Ramos (cell line): ENCODE results near the gene CFAP46.
"Not testable (repeated sequence)": the region's sequence is repeated elsewhere in the genome, so short reads cannot be mapped to it uniquely, and the experiment has no call there.

ENCODE experiments used
- in situ Hi-C: fragments of 300-500 bp; cut with MboI; formaldehyde crosslinking; loops from one replicate; pipeline ENCODE4 v1.14.3; 2022; ENCODE audit warnings: low sequenced_read_pairs; ENCODE audit not compliant: unreplicated experiment

CFAP46 gene

GRCh38 chr10:132802694-132803320 is 139.6 kb downstream of the CFAP46 start:
- in situ Hi-C loops: no loop called here

- in situ Hi-C loops: no loop called here
Observed at GRCh38 chr10:132802048-132802447, 140.3 kb downstream of the CFAP46 start.

GRCh38 chr10:132799865-132800264 is 142.5 kb downstream of the CFAP46 start:
- in situ Hi-C loops: no loop called here

GRCh38 chr10:132798876-132799275 is 143.5 kb downstream of the CFAP46 start:
- in situ Hi-C loops: no loop called here

- in situ Hi-C loops: no loop called here
Observed at GRCh38 chr10:132798403-132798802, 144.0 kb downstream of the CFAP46 start.

GRCh38 chr10:132797986-132798385 is 144.4 kb downstream of the CFAP46 start:
- in situ Hi-C loops: not testable (repeated sequence)

- in situ Hi-C loops: no loop called here
Observed at GRCh38 chr10:132796846-132797245, 145.5 kb downstream of the CFAP46 start.

GRCh38 chr10:132793871-132794849 is 148.2 kb downstream of the CFAP46 start:
- in situ Hi-C loops: no loop called here

GRCh38 chr10:132793213-132793612 is 149.2 kb downstream of the CFAP46 start:
- in situ Hi-C loops: no loop called here

GRCh38 chr10:132792796-132793195 is 149.6 kb downstream of the CFAP46 start:
- in situ Hi-C loops: no loop called here

- in situ Hi-C loops: not testable (repeated sequence)
Observed at GRCh38 chr10:132792099-132792498, 150.3 kb downstream of the CFAP46 start.

GRCh38 chr10:132790934-132791829 is 151.2 kb downstream of the CFAP46 start:
- in situ Hi-C loops: no loop called here

GRCh38 chr10:132790470-132790869 is 151.9 kb downstream of the CFAP46 start:
- in situ Hi-C loops: no loop called here

GRCh38 chr10:132789659-132790148 is 152.7 kb downstream of the CFAP46 start:
- in situ Hi-C loops: no loop called here

GRCh38 chr10:132788831-132789219 is 153.5 kb downstream of the CFAP46 start:
- in situ Hi-C loops: no loop called here

GRCh38 chr10:132788180-132788830 is 154.1 kb downstream of the CFAP46 start:
- in situ Hi-C loops: no loop called here

GRCh38 chr10:132787495-132788179 is 154.7 kb downstream of the CFAP46 start:
- in situ Hi-C loops: no loop called here

GRCh38 chr10:132786884-132787494 is 155.4 kb downstream of the CFAP46 start:
- in situ Hi-C loops: no loop called here

GRCh38 chr10:132786476-132786883 is 155.9 kb downstream of the CFAP46 start:
- in situ Hi-C loops: no loop called here
